HEK293 (cell line): ENCODE data around the gene NRTN.
"Not testable (repeated sequence)": the region's sequence is repeated elsewhere in the genome, so short reads cannot be mapped to it uniquely, and the experiment has no call there.

Experiments used
- CTCF ChIA-PET: fragments of 350-600 bp; formaldehyde crosslinking; extraction: SDS; loops from one replicate; lab custom pipeline; 2021; ENCODE audit warnings: antibody characterized with exemption; lab: Yijun Ruan, JAX
- POLR2A ChIA-PET: fragments of 300-600 bp; formaldehyde crosslinking; extraction: SDS; loops from one replicate; lab custom pipeline; 2020; ENCODE audit warnings: antibody characterized with exemption, inconsistent platforms; lab: Yijun Ruan, JAX
- H3K27ac ChIP-seq: fragments of 200-500 bp; sonication (Bioruptor generic); 2 replicates; pipeline ENCODE4 v1.5.1; 2014; ENCODE audit warnings: low read depth, low read length, control low read depth, inconsistent platforms; ENCODE audit errors: extremely low read depth
- H3K36me3 ChIP-seq, 2 experiments: fragments of 200-500 bp in 1 of 2; sonication (Bioruptor generic) in 1 of 2; 1 replicate in 1 of 2; 2 replicates in 1 of 2; pipeline ENCODE4 v1.5.1; 2014 to 2017; ENCODE audit warnings: inconsistent platforms in 2 of 2, low read length in 2 of 2; ENCODE audit not compliant: control insufficient read depth in 2 of 2, insufficient read depth in 1 of 2
- H3K4me1 ChIP-seq: fragments of 200-500 bp; sonication (Bioruptor generic); 2 replicates; pipeline ENCODE4 v1.5.1; 2014; ENCODE audit warnings: mild to moderate bottlenecking, low read length, inconsistent platforms; ENCODE audit not compliant: control insufficient read depth, insufficient read depth
- H3K4me3 ChIP-seq: 2 replicates; pipeline ENCODE4 v1.5.1; 2011; ENCODE audit warnings: low read depth, mild to moderate bottlenecking, control low read depth, low read length, moderate library complexity
- H3K9me3 ChIP-seq: fragments of 200-500 bp; sonication (Bioruptor generic); 2 replicates; pipeline ENCODE4 v1.5.1; 2014; ENCODE audit warnings: low read depth, low read length, inconsistent platforms; ENCODE audit not compliant: control insufficient read depth, insufficient read depth
- HOXD13 ChIP-seq: sonication (generic); formaldehyde crosslinking; IDR thresholded peaks from 2 replicates; pipeline ENCODE4 v1.8.0; 2022; ENCODE audit warnings: missing genetic modification reagents, borderline replicate concordance
- IKZF3 ChIP-seq: fragments of 450-650 bp; IDR thresholded peaks from 2 replicates; pipeline ENCODE4 v1.5.0; 2018; ENCODE audit warnings: missing biosample characterization, mild to moderate bottlenecking, missing genetic modification characterization, moderate library complexity
- KLF10 ChIP-seq: fragments of 450-650 bp; IDR thresholded peaks from 2 replicates; pipeline ENCODE4 v1.5.1; 2018; ENCODE audit warnings: missing biosample characterization, mild to moderate bottlenecking, missing genetic modification characterization
- SCRT2 ChIP-seq: fragments of 450-650 bp; formaldehyde crosslinking; IDR thresholded peaks from 2 replicates; pipeline ENCODE4 v1.5.1; 2016; ENCODE audit warnings: missing biosample characterization, missing genetic modification characterization
- SP2 ChIP-seq: fragments of 450-650 bp; formaldehyde crosslinking; IDR thresholded peaks from 2 replicates; pipeline ENCODE4 v1.5.1; 2016; ENCODE audit warnings: missing biosample characterization, missing genetic modification characterization
- ZBTB21 ChIP-seq: fragments of 450-650 bp; formaldehyde crosslinking; IDR thresholded peaks from 2 replicates; pipeline ENCODE4 v1.5.1; 2017; ENCODE audit warnings: missing biosample characterization, missing genetic modification characterization
- ZFP41 ChIP-seq: fragments of 450-650 bp; formaldehyde crosslinking; IDR thresholded peaks from 2 replicates; pipeline ENCODE4 v1.5.1; 2016; ENCODE audit warnings: missing biosample characterization, missing genetic modification characterization, borderline replicate concordance
- ZNF10 ChIP-seq: fragments of 450-650 bp; formaldehyde crosslinking; IDR thresholded peaks from 2 replicates; pipeline ENCODE4 v1.5.1; 2017; ENCODE audit warnings: missing biosample characterization, missing genetic modification characterization
- ZNF121 ChIP-seq: fragments of 450-650 bp; formaldehyde crosslinking; IDR thresholded peaks from 2 replicates; pipeline ENCODE4 v1.5.1; 2016; ENCODE audit warnings: missing biosample characterization, missing genetic modification characterization
- ZNF157 ChIP-seq: fragments of 450-650 bp; formaldehyde crosslinking; IDR thresholded peaks from 2 replicates; pipeline ENCODE4 v1.5.1; 2016; ENCODE audit warnings: missing biosample characterization, missing genetic modification characterization
- ZNF16 ChIP-seq: fragments of 450-650 bp; formaldehyde crosslinking; IDR thresholded peaks from 2 replicates; pipeline ENCODE4 v1.5.1; 2016; ENCODE audit warnings: low read depth, missing biosample characterization, missing genetic modification characterization
- ZNF19 ChIP-seq: fragments of 450-650 bp; formaldehyde crosslinking; IDR thresholded peaks from 2 replicates; pipeline ENCODE4; 2016; ENCODE audit warnings: missing biosample characterization, missing genetic modification characterization, low read depth
- ZNF354C ChIP-seq: fragments of 450-650 bp; formaldehyde crosslinking; IDR thresholded peaks from 2 replicates; pipeline ENCODE4 v1.5.1; 2016; ENCODE audit warnings: missing biosample characterization, missing genetic modification characterization, low read depth, borderline replicate concordance
- ZNF366 ChIP-seq: fragments of 450-650 bp; formaldehyde crosslinking; conservative IDR thresholded peaks from 2 replicates; pipeline ENCODE4 v1.5.1; 2016; ENCODE audit warnings: missing biosample characterization, missing genetic modification characterization
- ZNF37A ChIP-seq: fragments of 450-650 bp; IDR thresholded peaks from 2 replicates; pipeline ENCODE4 v1.5.1; 2018; ENCODE audit warnings: missing biosample characterization, missing genetic modification characterization
- ZNF423 ChIP-seq: fragments of 450-650 bp; formaldehyde crosslinking; IDR thresholded peaks from 2 replicates; pipeline ENCODE4 v1.5.1; 2016; ENCODE audit warnings: missing biosample characterization, missing genetic modification characterization
- ZNF530 ChIP-seq: fragments of 450-650 bp; formaldehyde crosslinking; IDR thresholded peaks from 2 replicates; pipeline ENCODE4 v1.5.1; 2016; ENCODE audit warnings: low read depth, missing biosample characterization, missing genetic modification characterization
- ZNF623 ChIP-seq: fragments of 450-650 bp; formaldehyde crosslinking; IDR thresholded peaks from 2 replicates; pipeline ENCODE4 v1.5.1; 2016; ENCODE audit warnings: missing biosample characterization, missing genetic modification characterization
- ZNF660 ChIP-seq: fragments of 450-650 bp; IDR thresholded peaks from 2 replicates; pipeline ENCODE4 v1.5.1; 2018; ENCODE audit warnings: missing biosample characterization, mild to moderate bottlenecking, missing genetic modification characterization
- ZNF670 ChIP-seq: fragments of 450-650 bp; formaldehyde crosslinking; IDR thresholded peaks from 2 replicates; pipeline ENCODE4 v1.5.1; 2016; ENCODE audit warnings: missing biosample characterization, missing genetic modification characterization, low read depth
- ZNF704 ChIP-seq: fragments of 450-650 bp; formaldehyde crosslinking; IDR thresholded peaks from 2 replicates; pipeline ENCODE4 v1.5.1; 2016; ENCODE audit warnings: missing biosample characterization, missing genetic modification characterization
- ZNF747 ChIP-seq: fragments of 450-650 bp; formaldehyde crosslinking; IDR thresholded peaks from 2 replicates; pipeline ENCODE4 v1.5.1; 2016; ENCODE audit warnings: missing biosample characterization, missing genetic modification characterization
- ZNF776 ChIP-seq: fragments of 450-650 bp; formaldehyde crosslinking; IDR thresholded peaks from 2 replicates; pipeline ENCODE4 v1.5.0; 2017; ENCODE audit warnings: missing biosample characterization, missing genetic modification characterization, borderline replicate concordance

Gene NRTN

DNA sequence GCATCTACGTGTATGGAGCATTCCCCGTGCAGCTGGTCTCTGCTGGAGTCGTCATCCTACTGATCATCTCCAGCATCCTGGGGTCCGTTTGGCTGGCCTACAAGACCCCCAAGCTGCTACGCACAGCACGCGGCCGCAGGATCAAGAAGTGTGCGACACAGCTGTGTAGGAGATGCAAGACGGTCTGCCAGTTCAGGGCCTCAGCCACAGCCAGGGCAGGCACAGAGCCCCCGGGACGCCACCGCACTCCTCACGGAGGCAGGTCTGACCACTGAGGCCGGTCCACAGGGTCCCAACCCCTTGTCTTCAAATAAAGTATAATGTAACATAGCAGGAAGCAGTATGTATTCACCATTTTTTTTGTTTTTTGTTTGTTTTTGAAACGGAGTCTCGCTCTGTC lies 26.5 kb upstream of the NRTN start:
- no peaks in the 10 kb centered on the region for H3K9me3 ChIP-seq
- CTCF ChIA-PET: no interaction called here
- no peaks in the 10 kb centered on the region for H3K4me1 ChIP-seq
- no peak overlapping the region for H3K27ac ChIP-seq
- H3K36me3 ChIP-seq: peaks cover 0 to 3% of the 10 kb centered on the region in 2 experiments; a peak in 1 of 3 replicates
- TF ChIP-seq SP2 (tag by site-specific recombination) (no peak), ZFP41 (no peak), ZNF623 (tag by site-specific recombination) (no peak), SCRT2 (tag by site-specific recombination) (no peak), ZNF19 (tag by site-specific recombination) (no peak), ZNF354C (tag by site-specific recombination) (no peak), IKZF3 (no peak)
- TF ChIP-seq, all 188 proteins: peak for 0
- no peak overlapping the region for H3K4me3 ChIP-seq
- POLR2A ChIA-PET: interaction anchor here (1.3 kb wide), 1 partner anchor 10 kb away, joined by 3 read pairs; no protein-coding TSS in a partner anchor

GRCh38 chr19:5780916-5781315 lies 24.0 kb upstream of the NRTN start:
- TF ChIP-seq ZNF121 (peak; percentile 69), ZNF660 (tag by site-specific recombination) (0 out of 2 replicates have a peak, but pooled peaks have one; percentile 19)
- not testable (repeated sequence) for H3K4me3 ChIP-seq, H3K27ac ChIP-seq, H3K9me3 ChIP-seq, H3K4me1 ChIP-seq
- ChIA-PET CTCF (interaction anchor here (0.6 to 2.8 kb wide), 2 partner anchors 23 to 244 kb away, joined by 3 to 15 read pairs; no protein-coding TSS in a partner anchor), POLR2A (interaction anchor here (0.6 kb wide), 1 partner anchor 187 kb away, joined by 3 read pairs; no protein-coding TSS in a partner anchor)
- peaks cover 3 to 24% of the 10 kb centered on the region in 2 experiments; a peak in 2 of 3 replicates for H3K36me3 ChIP-seq

GRCh38 chr19:5782322-5782721 lies 22.5 kb upstream of the NRTN start:
- no peak overlapping the region for H3K27ac ChIP-seq
- H3K9me3 ChIP-seq: no peaks in the 10 kb centered on the region
- H3K4me3 ChIP-seq: no peak overlapping the region
- peaks cover 6 to 38% of the 10 kb centered on the region in 2 experiments; a peak in 2 of 3 replicates for H3K36me3 ChIP-seq
- ChIA-PET POLR2A (interaction anchor here (0.7 kb wide), 1 partner anchor 95 kb away, joined by 3 read pairs; no protein-coding TSS in a partner anchor), CTCF (no interaction called here)
- TF ChIP-seq ZNF704 (tag by site-specific recombination) (no peak), ZNF37A (tag by site-specific recombination) (no peak), KLF10 (no peak), ZNF366 (no peak), HOXD13 (CRISPR knock-in tag) (no peak), ZNF16 (tag by site-specific recombination) (no peak), ZNF530 (tag by site-specific recombination) (no peak), ZNF157 (tag by site-specific recombination) (no peak), ZNF10 (no peak), ZBTB21 (tag by site-specific recombination) (no peak), SP2 (tag by site-specific recombination) (no peak), ZNF670 (tag by site-specific recombination) (no peak), ZNF423 (tag by site-specific recombination) (no peak), ZNF747 (tag by site-specific recombination) (no peak), ZNF776 (no peak)
- H3K4me1 ChIP-seq: no peaks in the 10 kb centered on the region
